ENCODE results near the gene PCOLCE2. TPM values are rescaled to one million over a fixed set of nuclear protein-coding genes. Genes with fewer than 3 reads are reported as not detected.

The PCOLCE2 gene
- polyA plus RNA-seq, 1 donor (not counting 4 experiments of a cell fraction or from before 2014, with no cell fraction given) = 2.4 TPM

DNA sequence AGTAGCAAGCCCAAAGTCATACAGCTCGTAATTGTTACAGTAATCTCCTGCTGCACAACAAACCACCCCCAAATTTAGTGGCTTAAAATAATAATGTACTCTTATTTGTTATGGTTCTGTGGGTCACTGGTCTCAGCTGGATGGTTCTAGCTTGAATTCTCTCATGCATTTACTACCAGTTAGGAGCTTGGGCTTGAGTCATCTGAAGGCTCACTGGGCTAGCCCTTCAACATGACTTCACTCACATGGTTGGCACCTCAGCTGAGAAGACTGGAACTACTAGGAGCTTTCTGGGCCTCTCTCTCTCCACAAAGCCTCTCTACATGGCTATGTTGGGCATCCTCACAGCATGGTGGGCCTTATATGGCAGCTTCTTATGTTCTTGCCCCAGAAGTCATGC is 12.5 kb downstream of the PCOLCE2 start:
- dilution Hi-C loops (cut with MboI; ENCODE audit: extremely low pct_ligation_motif_present, low sequenced_read_pairs) = no loop called here
- no peaks in the 10 kb centered on the region for H3K27me3 ChIP-seq (ENCODE audit: control insufficient read depth, extremely low read depth, insufficient read depth, low read length)
- no peak for FAIRE-seq

DNA sequence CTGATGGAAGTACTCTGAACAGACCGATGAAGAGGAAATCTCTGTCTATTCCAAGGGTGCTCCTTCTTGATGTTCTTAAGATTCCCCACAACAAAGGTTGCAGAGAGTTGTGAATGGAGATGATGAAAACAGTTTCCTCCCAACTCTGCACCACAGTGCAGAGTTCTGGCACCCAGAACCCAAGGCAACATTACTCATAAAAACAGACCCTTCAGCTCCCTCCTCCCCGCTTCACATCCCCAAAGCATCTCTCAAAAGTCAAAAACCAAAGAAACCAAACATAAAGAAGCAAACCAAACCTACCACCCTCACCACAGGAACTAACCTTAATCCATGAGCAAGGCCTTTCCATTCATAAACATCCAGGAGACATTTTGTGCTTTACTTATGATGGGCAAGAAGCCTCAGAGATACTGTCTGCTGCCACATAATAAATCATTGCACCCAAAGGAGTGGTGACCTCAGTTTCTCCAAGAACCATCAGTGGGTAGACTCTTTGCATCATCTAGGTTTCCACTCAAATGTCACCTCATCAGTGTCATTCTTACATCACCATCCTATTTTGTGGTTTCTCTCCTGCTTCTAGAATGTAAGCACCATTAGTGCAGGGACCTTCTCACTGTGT is 13.2 kb downstream of the PCOLCE2 start:
- H2AFZ ChIP-seq (ENCODE audit: control insufficient read depth, low read length) = no peak overlapping the region
- no peaks in the 10 kb centered on the region for H3K9me3 ChIP-seq (ENCODE audit: control insufficient read depth, low read depth, low read length)
- H3K9ac ChIP-seq (ENCODE audit: control insufficient read depth, extremely low read depth, insufficient read depth, low read length) = no peak overlapping the region
- H3K9me1 ChIP-seq (ENCODE audit: control insufficient read depth, extremely low read depth, insufficient read depth, low read length) = no peaks in the 10 kb centered on the region
- H3K4me2 ChIP-seq (ENCODE audit: control insufficient read depth, extremely low read depth, insufficient read depth, low read depth, low read length) = no peak overlapping the region
- peaks cover 6% of the 10 kb centered on the region for H3K4me1 ChIP-seq (ENCODE audit: control insufficient read depth, extremely low read depth, insufficient read depth, low read length)
- no peak for DNase-seq (ENCODE audit: low read depth, low spot score)
- no peaks in the 10 kb centered on the region for H3K27me3 ChIP-seq (ENCODE audit: control insufficient read depth, extremely low read depth, insufficient read depth, low read length)
- dilution Hi-C loops (cut with MboI; ENCODE audit: extremely low pct_ligation_motif_present, low sequenced_read_pairs) = no loop called here
- no peaks in the 10 kb centered on the region for H3K79me2 ChIP-seq (ENCODE audit: control insufficient read depth, insufficient read depth, low read length)
- H3K4me3 ChIP-seq (ENCODE audit: control insufficient read depth in 2 of 3, extremely low read depth in 1 of 3, insufficient read depth in 2 of 3, low read depth in 1 of 3, low read length in 3 of 3) = no peak overlapping the region
- no peaks in the 10 kb centered on the region for H4K20me1 ChIP-seq (ENCODE audit: control insufficient read depth, extremely low read depth, insufficient read depth, low read length)
- no peaks in the 10 kb centered on the region for H3K36me3 ChIP-seq (ENCODE audit: control insufficient read depth in 2 of 2, extremely low read depth in 1 of 2, insufficient read depth in 2 of 2, low read length in 2 of 2)
- FAIRE-seq = no peak
- no peak overlapping the region for H3K27ac ChIP-seq (ENCODE audit: control insufficient read depth, insufficient read depth, low read length)
- no peak for TF ChIP-seq EZH2 (IDR thresholded peaks at IDR 0.05; ENCODE audit: low read length)
- TF ChIP-seq, protein P1, sequence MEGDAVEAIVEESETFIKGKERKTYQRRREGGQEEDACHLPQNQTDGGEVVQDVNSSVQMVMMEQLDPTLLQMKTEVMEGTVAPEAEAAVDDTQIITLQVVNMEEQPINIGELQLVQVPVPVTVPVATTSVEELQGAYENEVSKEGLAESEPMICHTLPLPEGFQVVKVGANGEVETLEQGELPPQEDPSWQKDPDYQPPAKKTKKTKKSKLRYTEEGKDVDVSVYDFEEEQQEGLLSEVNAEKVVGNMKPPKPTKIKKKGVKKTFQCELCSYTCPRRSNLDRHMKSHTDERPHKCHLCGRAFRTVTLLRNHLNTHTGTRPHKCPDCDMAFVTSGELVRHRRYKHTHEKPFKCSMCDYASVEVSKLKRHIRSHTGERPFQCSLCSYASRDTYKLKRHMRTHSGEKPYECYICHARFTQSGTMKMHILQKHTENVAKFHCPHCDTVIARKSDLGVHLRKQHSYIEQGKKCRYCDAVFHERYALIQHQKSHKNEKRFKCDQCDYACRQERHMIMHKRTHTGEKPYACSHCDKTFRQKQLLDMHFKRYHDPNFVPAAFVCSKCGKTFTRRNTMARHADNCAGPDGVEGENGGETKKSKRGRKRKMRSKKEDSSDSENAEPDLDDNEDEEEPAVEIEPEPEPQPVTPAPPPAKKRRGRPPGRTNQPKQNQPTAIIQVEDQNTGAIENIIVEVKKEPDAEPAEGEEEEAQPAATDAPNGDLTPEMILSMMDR (optimal IDR thresholded peaks at IDR 0.05 in 1 of 3, IDR thresholded peaks at IDR 0.05 in 1 of 3, conservative IDR thresholded peaks at IDR 0.05 in 1 of 3; ENCODE audit: extremely low read depth in 1 of 3, insufficient read depth in 2 of 3, low read length in 3 of 3) = no peak

More for the DNA sequence above, 12.5 kb downstream of the PCOLCE2 start:
- Histone ChIP-seq H3K4me3 (ENCODE audit: control insufficient read depth in 2 of 3, extremely low read depth in 1 of 3, insufficient read depth in 2 of 3, low read depth in 1 of 3, low read length in 3 of 3) (no peak overlapping the region), H3K27ac (ENCODE audit: control insufficient read depth, insufficient read depth, low read length) (no peak overlapping the region), H3K4me2 (ENCODE audit: control insufficient read depth, extremely low read depth, insufficient read depth, low read depth, low read length) (no peak overlapping the region), H3K79me2 (ENCODE audit: control insufficient read depth, insufficient read depth, low read length) (no peaks in the 10 kb centered on the region), H3K9me1 (ENCODE audit: control insufficient read depth, extremely low read depth, insufficient read depth, low read length) (no peaks in the 10 kb centered on the region), H4K20me1 (ENCODE audit: control insufficient read depth, extremely low read depth, insufficient read depth, low read length) (no peaks in the 10 kb centered on the region), H3K36me3 (ENCODE audit: control insufficient read depth in 2 of 2, extremely low read depth in 1 of 2, insufficient read depth in 2 of 2, low read length in 2 of 2) (no peaks in the 10 kb centered on the region), H3K9ac (ENCODE audit: control insufficient read depth, extremely low read depth, insufficient read depth, low read length) (no peak overlapping the region), H3K9me3 (ENCODE audit: control insufficient read depth, low read depth, low read length) (no peaks in the 10 kb centered on the region), H2AFZ (ENCODE audit: control insufficient read depth, low read length) (no peak overlapping the region), H3K4me1 (ENCODE audit: control insufficient read depth, extremely low read depth, insufficient read depth, low read length) (peaks cover 6% of the 10 kb centered on the region)
- TF ChIP-seq EZH2 (IDR thresholded peaks at IDR 0.05; ENCODE audit: low read length) = no peak
- TF ChIP-seq, protein P1 (optimal IDR thresholded peaks at IDR 0.05 in 1 of 3, IDR thresholded peaks at IDR 0.05 in 1 of 3, conservative IDR thresholded peaks at IDR 0.05 in 1 of 3; ENCODE audit: extremely low read depth in 1 of 3, insufficient read depth in 2 of 3, low read length in 3 of 3) = no peak
- DNase-seq (ENCODE audit: low read depth, low spot score) = no peak
